K562 (cell line): ENCODE data around the gene PJA1. TPM values are rescaled to one million over a fixed set of nuclear protein-coding genes. Genes with fewer than 3 reads are reported as not detected.

Experiments
- ATAC-seq: fragments of 200-7000 bp; cut with Tn5 transposase; 3 replicates; pipeline ENCODE4 v1.9.1; 2020; ENCODE audit warnings: moderate library complexity
- BruUV-seq: library from RNA; stranded (reverse); fragments of 400-500 nt; replicated peaks from 2 replicates; lab custom pipeline; 2021; lab: Mats Ljungman, UMichigan
- CTCF ChIA-PET: fragments of 300-600 bp; formaldehyde crosslinking; extraction: SDS; loops from one replicate; lab custom pipeline; 2021; ENCODE audit warnings: low intra/inter-chr PET ratio; lab: Yijun Ruan, JAX
- POLR2A ChIA-PET: fragments of 300-600, 350-650 bp; sonication (Branson Sonifier 250); formaldehyde crosslinking; extraction: SDS; loops from one replicate; lab custom pipeline; 2021; ENCODE audit warnings: antibody characterized with exemption, inconsistent platforms; lab: Yijun Ruan, JAX
- DNase-seq, 4 experiments: peaks; one replicate each; pipeline versions ENCODE4 v3.0.0 to v3.0.0-alpha.2; 2011 to 2018; ENCODE audit warnings: low spot score in 3 of 4, mixed read lengths in 3 of 4; ENCODE audit errors: extremely low read depth in 1 of 4
- FAIRE-seq: peaks from 2 replicates; lab custom pipeline; 2011; peaks lifted over from hg19 to GRCh38; lab: Jason Lieb, UNC
- H2AFZ ChIP-seq: 2 replicates; pipeline ENCODE4 v1.6.0; 2011; ENCODE audit warnings: low read depth, low read length, control low read depth, inconsistent platforms
- H3K27ac ChIP-seq: fragments of 200-600 bp; 3 replicates; pipeline ENCODE4 v1.8.0; 2011; ENCODE audit warnings: low read depth, mild to moderate bottlenecking, control low read depth, inconsistent platforms, low read length, moderate library complexity, mixed read lengths; ENCODE audit errors: extremely low read depth
- H3K27me3 ChIP-seq, 2 experiments: fragments of 300-600 bp in 1 of 2; 2 replicates in 1 of 2; 3 replicates in 1 of 2; pipeline versions ENCODE4 v1.6.0 to v1.8.0; 2011; ENCODE audit warnings: inconsistent platforms in 2 of 2, low read length in 2 of 2, mild to moderate bottlenecking in 1 of 2, mixed read lengths in 1 of 2, moderate library complexity in 1 of 2; ENCODE audit not compliant: control insufficient read depth in 2 of 2, insufficient read depth in 2 of 2
- H3K36me3 ChIP-seq: fragments of 300-600 bp; 3 replicates; pipeline ENCODE4 v1.8.0; 2011; ENCODE audit warnings: mild to moderate bottlenecking, low read length, inconsistent platforms; ENCODE audit not compliant: control insufficient read depth, insufficient read depth
- H3K4me1 ChIP-seq, 2 experiments: fragments of 200-600 bp in 1 of 2; replicated peaks in 1 of 2; 2 replicates in 1 of 2; 3 replicates in 1 of 2; pipeline versions ENCODE4 v1.5.1 to v1.8.0; 2011; ENCODE audit warnings: inconsistent platforms in 2 of 2, low read length in 2 of 2, mild to moderate bottlenecking in 1 of 2, mixed read lengths in 1 of 2, moderate library complexity in 1 of 2; ENCODE audit not compliant: control insufficient read depth in 2 of 2, insufficient read depth in 2 of 2
- H3K4me2 ChIP-seq: 2 replicates; pipeline ENCODE4 v1.6.1; 2011; ENCODE audit warnings: low read length, control low read depth, inconsistent platforms, mixed read lengths; ENCODE audit not compliant: insufficient read depth
- H3K4me3 ChIP-seq: fragments of 200-600 bp; sonication (generic), shearing (Covaris generic); 2 replicates; pipeline ENCODE4 v1.5.1; 2016; ENCODE audit warnings: control low read depth, inconsistent platforms
- H3K79me2 ChIP-seq: fragments of 200-600 bp; 3 replicates; pipeline ENCODE4 v1.8.0; 2011; ENCODE audit warnings: low read length, inconsistent platforms; ENCODE audit not compliant: control insufficient read depth, insufficient read depth
- H3K9ac ChIP-seq, 2 experiments: 2 replicates each; pipeline versions ENCODE4 v1.6.0 to v1.6.1; 2011; ENCODE audit warnings: low read depth in 2 of 2, low read length in 2 of 2, control low read depth in 1 of 2, inconsistent platforms in 1 of 2, mild to moderate bottlenecking in 1 of 2, mixed read lengths in 1 of 2; ENCODE audit not compliant: insufficient read depth in 1 of 2
- H3K9me1 ChIP-seq: one replicate; pipeline ENCODE4 v1.6.0; 2011; ENCODE audit warnings: inconsistent platforms, mild to moderate bottlenecking, low read length, moderate library complexity; ENCODE audit not compliant: control insufficient read depth, insufficient read depth
- H3K9me3 ChIP-seq: replicated peaks from 2 replicates; pipeline ENCODE4 v1.5.1; 2011; ENCODE audit warnings: low read depth, low read length, inconsistent platforms; ENCODE audit not compliant: control insufficient read depth, insufficient read depth
- H4K20me1 ChIP-seq: replicated peaks from 2 replicates; pipeline ENCODE4 v1.6.1; 2011; ENCODE audit warnings: low read length, inconsistent platforms, mixed read lengths; ENCODE audit not compliant: control insufficient read depth, insufficient read depth
- SAFB ChIP-seq: fragments of 200-400 bp; formaldehyde crosslinking; IDR thresholded peaks from 2 replicates; pipeline ENCODE4 v1.6.1; 2017; ENCODE audit warnings: low read depth, low read length, borderline replicate concordance
- SMAD3 ChIP-seq: fragments of 450-650 bp; formaldehyde crosslinking; conservative IDR thresholded peaks from 2 replicates; pipeline ENCODE4 v1.4.0; 2020; ENCODE audit warnings: mild to moderate bottlenecking
- ZNF175 ChIP-seq: fragments of 200-800 bp; sonication (Bioruptor generic); IDR thresholded peaks from 2 replicates; pipeline ENCODE4 v1.6.1; 2016; ENCODE audit warnings: low read depth, mild to moderate bottlenecking, missing genetic modification characterization, missing compliant biosample characterization
- ZNF445 ChIP-seq: fragments of 250-450 bp; sonication (Bioruptor Pico); IDR thresholded peaks from 2 replicates; pipeline ENCODE4 v1.4.0; 2020; ENCODE audit warnings: low read depth, mild to moderate bottlenecking, moderate library complexity
- WGBS: fragments of 100-300 bp; shearing (Covaris generic); methylation state at CpG from one replicate; pipeline ENCODE4 v1.1.6; 2016; ENCODE audit warnings: low coverage, mixed read lengths; ENCODE audit not compliant: insufficient coverage; ENCODE audit errors: missing lambda C conversion rate; 5-methylcytosine and 5-hydroxymethylcytosine counted together
- in situ Hi-C: fragments of 300-500 bp; cut with MboI; formaldehyde crosslinking; loops from 4 replicates; pipeline ENCODE4 v1.15.0; 2018; ENCODE audit warnings: inconsistent platforms, mixed read lengths
- intact Hi-C: fragments of 100-400 bp; cut with micrococcal nuclease; formaldehyde crosslinking; loops from 2 replicates; pipeline ENCODE4 v1.14.2; 2022
- polyA plus RNA-seq, 8 experiments: library from polyadenylated mRNA; depleted of rRNA in 4 of 8; stranded (reverse) in 5 of 8; unstranded in 3 of 8; fragments of >200 nt; fragmentation: Nextera tagmentation in 2 of 8; fragmentation: Illumina TruSeq in 1 of 8; extraction: Ambion mirVana in 2 of 8; extraction: Trizol in 1 of 8; gene quantifications; 2 replicates each; pipeline versions ENCODE4 v1.2.1 to v1.2.3, GENCODE V29; 2011 to 2014; ENCODE audit warnings: inconsistent platforms in 1 of 8, missing spikeins in 1 of 8
- total RNA-seq, 7 experiments: library from RNA; depleted of rRNA in 6 of 7; stranded (reverse); fragments of >200 nt in 6 of 7; fragmentation: Illumina TruSeq in 2 of 7; extraction: Trizol in 2 of 7; gene quantifications; 2 replicates each; pipeline versions ENCODE4 v1.2.1 to v1.2.3, GENCODE V29; 2011 to 2021; ENCODE audit warnings: low replicate concordance in 1 of 7
- TF ChIP-seq, protein P1 (sequence below): sonication (generic); formaldehyde crosslinking; IDR thresholded peaks from 2 replicates; pipeline ENCODE4 v1.8.0; 2022; ENCODE audit warnings: mild to moderate bottlenecking, missing genetic modification reagents, borderline replicate concordance

Gene PJA1
- total and polyA plus RNA-seq, 9 of the 15 experiments (the other 6 are each of a cell fraction or from before 2014, with no cell fraction given): 1.6 to 6.0 (median 4.0) TPM

DNA sequence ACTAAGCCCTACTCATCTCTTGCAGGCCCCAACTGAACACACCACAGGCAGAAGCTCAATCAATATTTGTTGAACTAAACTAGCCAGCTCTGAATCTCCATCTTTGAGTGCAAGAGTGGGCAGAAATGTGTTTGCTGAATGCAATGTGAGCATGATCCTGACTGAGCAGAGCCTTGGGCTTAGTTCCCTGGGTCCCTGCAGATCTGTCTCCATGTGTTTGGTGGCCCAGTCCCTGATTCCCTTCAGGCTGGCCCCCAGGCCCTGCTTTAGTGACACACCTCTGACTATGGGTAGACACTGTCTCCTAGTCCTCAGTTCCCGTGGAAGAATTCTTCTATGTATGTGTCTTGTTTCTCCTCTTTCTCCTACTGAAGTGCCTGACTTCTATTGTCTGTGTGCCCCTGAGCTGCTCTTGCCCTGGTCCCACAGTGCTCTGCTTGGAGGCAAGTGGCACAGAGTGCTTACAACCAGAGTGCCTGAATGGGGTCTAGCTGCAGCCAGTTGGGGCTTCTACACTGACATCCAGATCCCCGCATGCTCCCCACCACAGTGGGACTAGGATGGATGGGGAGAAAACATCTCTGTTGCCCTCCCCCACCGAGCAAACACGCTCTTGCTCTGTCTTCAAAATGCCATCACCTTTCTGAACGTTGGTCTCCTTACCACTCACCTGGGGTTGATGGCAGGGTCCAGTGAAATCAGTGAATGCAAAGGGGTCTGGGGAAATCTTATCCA lies 9.3 kb downstream of the PJA1 start:
- DNase-seq (no peak), FAIRE-seq (no peak), ATAC-seq (no peak)
- H3K36me3 ChIP-seq: no peaks in the 10 kb centered on the region
- no peaks in the 10 kb centered on the region for H3K4me1 ChIP-seq
- intact Hi-C loops (no loop called here), in situ Hi-C loops (no loop called here)
- no peaks in the 10 kb centered on the region; a peak in 1 of 5 replicates for H3K27me3 ChIP-seq
- H3K4me2 ChIP-seq: no peak overlapping the region
- H3K9ac ChIP-seq: no peak overlapping the region
- no peaks in the 10 kb centered on the region for H3K9me3 ChIP-seq
- H3K27ac ChIP-seq: no peak overlapping the region
- TF ChIP-seq, protein P1, sequence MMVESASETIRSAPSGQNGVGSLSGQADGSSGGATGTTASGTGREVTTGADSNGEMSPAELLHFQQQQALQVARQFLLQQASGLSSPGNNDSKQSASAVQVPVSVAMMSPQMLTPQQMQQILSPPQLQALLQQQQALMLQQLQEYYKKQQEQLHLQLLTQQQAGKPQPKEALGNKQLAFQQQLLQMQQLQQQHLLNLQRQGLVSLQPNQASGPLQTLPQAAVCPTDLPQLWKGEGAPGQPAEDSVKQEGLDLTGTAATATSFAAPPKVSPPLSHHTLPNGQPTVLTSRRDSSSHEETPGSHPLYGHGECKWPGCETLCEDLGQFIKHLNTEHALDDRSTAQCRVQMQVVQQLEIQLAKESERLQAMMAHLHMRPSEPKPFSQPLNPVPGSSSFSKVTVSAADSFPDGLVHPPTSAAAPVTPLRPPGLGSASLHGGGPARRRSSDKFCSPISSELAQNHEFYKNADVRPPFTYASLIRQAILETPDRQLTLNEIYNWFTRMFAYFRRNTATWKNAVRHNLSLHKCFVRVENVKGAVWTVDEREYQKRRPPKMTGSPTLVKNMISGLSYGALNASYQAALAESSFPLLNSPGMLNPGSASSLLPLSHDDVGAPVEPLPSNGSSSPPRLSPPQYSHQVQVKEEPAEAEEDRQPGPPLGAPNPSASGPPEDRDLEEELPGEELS: no peak
- ChIA-PET POLR2A (interaction anchor here (0.6 kb wide), 1 partner anchor 252 kb away, joined by 3 read pairs; no protein-coding TSS in a partner anchor), CTCF (no interaction called here)
- H2AFZ ChIP-seq: no peak overlapping the region
- H4K20me1 ChIP-seq: no peaks in the 10 kb centered on the region
- H3K9me1 ChIP-seq: no peaks in the 10 kb centered on the region
- H3K79me2 ChIP-seq: no peaks in the 10 kb centered on the region
- BruUV-seq: no TSS peak
- H3K4me3 ChIP-seq: no peak overlapping the region
- 10% methylated on average over 3 of the region's 5 CpGs for WGBS

DNA sequence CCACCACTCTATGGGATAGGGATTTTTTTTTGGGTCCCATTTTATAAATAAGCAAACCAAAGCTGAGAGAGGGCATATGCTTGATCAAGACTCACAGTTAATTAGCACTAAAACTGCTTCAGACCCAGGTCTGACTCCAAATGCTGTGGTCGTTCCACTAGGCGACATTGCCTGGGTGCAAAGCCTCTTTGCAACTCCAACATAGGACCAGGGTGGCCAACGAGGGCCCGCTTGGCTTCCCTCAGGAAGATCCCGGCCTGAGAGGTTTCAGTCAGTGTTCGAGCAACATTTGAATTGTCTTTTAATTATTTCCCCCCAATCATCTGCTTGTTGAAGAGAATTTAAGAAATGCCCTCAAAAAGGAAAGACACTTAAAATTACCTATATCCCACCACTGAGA lies 11.2 kb downstream of the PJA1 start:
- H3K9me3 ChIP-seq: no peaks in the 10 kb centered on the region
- no peaks in the 10 kb centered on the region for H3K9me1 ChIP-seq
- CTCF ChIA-PET: no interaction called here
- BruUV-seq: no TSS peak
- intact Hi-C loops: no loop called here
- no peak for FAIRE-seq
- no peaks in the 10 kb centered on the region for H3K79me2 ChIP-seq
- H3K27me3 ChIP-seq: no peaks in the 10 kb centered on the region; a peak in 1 of 5 replicates
- no peak overlapping the region for H3K9ac ChIP-seq
- in situ Hi-C loops: no loop called here
- H4K20me1 ChIP-seq: no peaks in the 10 kb centered on the region
- DNase-seq: no peak
- H3K4me1 ChIP-seq: no peaks in the 10 kb centered on the region
- no peak overlapping the region for H3K4me3 ChIP-seq
- WGBS: 19% methylated on average over 6 of the region's 6 CpGs
- no peak overlapping the region for H3K4me2 ChIP-seq
- no peaks in the 10 kb centered on the region for H3K36me3 ChIP-seq
- TF ChIP-seq ZNF175 (CRISPR knock-in tag): no peak
- no peak for TF ChIP-seq SAFB
- no peak for TF ChIP-seq ZNF445 (CRISPR knock-in tag)
- TF ChIP-seq SMAD3 (CRISPR knock-in tag): no peak
- ATAC-seq: no peak
- POLR2A ChIA-PET: interaction anchor here (1.2 kb wide), 1 partner anchor 9 kb away, joined by 4 read pairs; no protein-coding TSS in a partner anchor
- H3K27ac ChIP-seq: no peak overlapping the region
- H2AFZ ChIP-seq: no peak overlapping the region
